Testis (tissue), 5 donors: ENCODE measurements around the gene MCUR1. TPM values are rescaled to one million over a fixed set of nuclear protein-coding genes. Genes with fewer than 3 reads are reported as not detected.
A peak's percentile ranks its signal among the peaks of the same experiment; 100 is the strongest.
"Not testable (repeated sequence)": the region's sequence is repeated elsewhere in the genome, so short reads cannot be mapped to it uniquely, and the experiment has no call there.

Source experiments
- DNase-seq: peaks from one replicate; pipeline ENCODE4 v3.0.0-alpha.2; 2019
- H3K27ac ChIP-seq, 2 donors: fragments of 200-600 bp; sonication (generic); one replicate each; pipeline ENCODE4 v1.5.1; 2019
- H3K27me3 ChIP-seq: fragments of 200-600 bp; sonication (generic); one replicate; pipeline ENCODE4 v1.5.1; 2019
- H3K36me3 ChIP-seq: fragments of 200-600 bp; sonication (generic); one replicate; pipeline ENCODE4 v1.5.1; 2017; ENCODE audit warnings: low read depth; ENCODE audit errors: missing control alignments
- H3K4me1 ChIP-seq: fragments of 200-600 bp; sonication (generic); one replicate; pipeline ENCODE4 v1.5.1; 2019
- H3K4me3 ChIP-seq, 2 donors: fragments of 200-600 bp; sonication (generic); one replicate each; pipeline ENCODE4 v1.5.1; 2017 to 2019
- H3K9me3 ChIP-seq: fragments of 200-600 bp; sonication (generic); one replicate; pipeline ENCODE4 v1.5.1; 2017
- POLR2A ChIP-seq: fragments of 450-650 bp; IDR thresholded peaks from one replicate; pipeline ENCODE4 v1.6.1; 2017; ENCODE audit warnings: antibody characterized with exemption, mild to moderate bottlenecking, moderate library complexity
- WGBS, 2 donors: methylation state at CpG; one replicate each; pipeline ENCODE4 v1.1.5; 2018; 5-methylcytosine and 5-hydroxymethylcytosine counted together
- intact Hi-C: fragments of 100-400 bp; cut with DNase I; formaldehyde crosslinking; loops from one replicate; pipeline ENCODE4 v1.15.1; 2023; ENCODE audit warnings: low total_unique reads
- long read RNA-seq, 2 donors: transcript quantifications; one replicate each; lab custom pipeline, GENCODE V29; 2026
- polyA plus RNA-seq: library from polyadenylated mRNA; stranded (reverse); fragments of 350-450 nt; fragmentation: Illumina TruSeq; extraction: RNeasy Lipid Tissue Mini Kit (QIAGEN cat#74804); gene quantifications from one replicate; pipeline ENCODE4 v1.2.3, GENCODE V29; 2014; ENCODE audit warnings: low read depth, low replicate concordance; ENCODE audit not compliant: insufficient read depth
- total RNA-seq, 2 donors: library from RNA; depleted of rRNA; stranded (reverse); fragments of >200 nt; gene quantifications; one replicate each; pipeline ENCODE4 v1.2.3, GENCODE V29; 2016
- TF ChIP-seq, protein P1 (sequence below), 3 experiments: fragments of 450-650 bp in 2 of 3; fragments of 200-600 bp in 1 of 3; sonication (generic) in 1 of 3; IDR thresholded peaks; one replicate each; pipeline ENCODE4 v1.5.1; 2016 to 2019; ENCODE audit warnings: antibody characterized with exemption in 3 of 3, mild to moderate bottlenecking in 2 of 3, moderate library complexity in 1 of 3

MCUR1 gene, protein sequence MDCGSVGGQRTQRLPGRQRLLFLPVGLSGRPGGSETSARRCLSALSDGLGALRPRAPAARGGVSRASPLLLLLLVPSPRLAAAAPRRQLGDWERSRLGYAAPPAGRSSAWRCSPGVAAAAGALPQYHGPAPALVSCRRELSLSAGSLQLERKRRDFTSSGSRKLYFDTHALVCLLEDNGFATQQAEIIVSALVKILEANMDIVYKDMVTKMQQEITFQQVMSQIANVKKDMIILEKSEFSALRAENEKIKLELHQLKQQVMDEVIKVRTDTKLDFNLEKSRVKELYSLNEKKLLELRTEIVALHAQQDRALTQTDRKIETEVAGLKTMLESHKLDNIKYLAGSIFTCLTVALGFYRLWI
- total RNA-seq = 10 to 100 TPM; 12.8 to 18.5 TPM
- 12.0 TPM for polyA plus RNA-seq
- long read RNA-seq, donor 1, full-length matches to known transcripts = 12 of 12 reads
- long read RNA-seq, donor 1, partial matches to known transcripts = 0 of 12 reads
- long read RNA-seq, donor 1, other reads (novel, unspliced or antisense) = 0 of 12 reads
- long read RNA-seq, donor 2, full-length matches to known transcripts = 12 of 12 reads
- long read RNA-seq, donor 2, partial matches to known transcripts = 0 of 12 reads
- long read RNA-seq, donor 2, other reads (novel, unspliced or antisense) = 0 of 12 reads

DNA sequence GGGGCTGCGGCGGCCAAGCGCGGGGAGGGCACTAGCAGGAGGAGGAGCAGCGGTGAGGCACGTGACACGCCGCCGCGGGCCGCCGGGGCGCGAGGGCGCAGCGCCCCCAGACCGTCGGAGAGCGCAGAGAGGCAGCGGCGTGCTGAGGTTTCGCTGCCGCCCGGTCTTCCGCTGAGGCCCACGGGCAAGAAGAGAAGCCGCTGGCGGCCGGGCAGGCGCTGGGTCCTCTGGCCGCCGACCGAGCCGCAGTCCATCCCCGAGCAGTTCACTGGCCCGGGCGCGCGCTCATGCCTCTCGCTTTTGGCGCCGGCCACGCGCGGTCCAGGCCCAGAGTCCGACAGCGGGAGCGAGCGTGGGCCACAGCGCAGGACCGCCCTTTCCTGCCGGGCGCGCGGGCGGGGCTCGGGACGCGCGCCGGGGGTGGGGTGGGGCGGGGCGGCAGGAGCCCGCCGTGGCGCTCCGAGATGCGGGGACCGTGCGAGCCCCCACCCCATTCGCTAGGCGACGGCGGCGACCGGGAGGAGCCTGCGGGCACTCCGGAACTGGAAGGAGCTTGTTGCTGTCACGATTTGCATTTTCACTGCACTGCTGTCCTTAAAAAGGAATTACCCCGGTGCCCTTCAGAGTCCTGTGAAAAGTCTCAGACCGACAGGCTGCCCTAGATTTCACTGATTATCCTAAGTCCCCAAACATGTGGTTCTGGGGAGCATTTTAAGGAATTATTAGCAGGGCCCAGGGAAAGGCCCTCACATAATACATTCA lies at the start of gene MCUR1:
MCUR1 (minus strand) TSS at position 382 of the 762 bp plus-strand sequence; CDS start at position 254, 128 bp downstream.
- no peaks in the 10 kb centered on the region for H3K27me3 ChIP-seq
- peak within 1 kb of the TSS; percentile 86 to 92 for H3K4me3 ChIP-seq
- WGBS, 2 donors = 0% methylated on average over 2 to 17 of the region's 81 CpGs
- H3K9me3 ChIP-seq = no peaks in the 10 kb centered on the region
- intact Hi-C loops = no loop called here
- peaks cover 15% of the 10 kb centered on the region for H3K4me1 ChIP-seq
- peak; percentile 92 for DNase-seq
- TF ChIP-seq POLR2A = no peak
- TF ChIP-seq, protein P1, sequence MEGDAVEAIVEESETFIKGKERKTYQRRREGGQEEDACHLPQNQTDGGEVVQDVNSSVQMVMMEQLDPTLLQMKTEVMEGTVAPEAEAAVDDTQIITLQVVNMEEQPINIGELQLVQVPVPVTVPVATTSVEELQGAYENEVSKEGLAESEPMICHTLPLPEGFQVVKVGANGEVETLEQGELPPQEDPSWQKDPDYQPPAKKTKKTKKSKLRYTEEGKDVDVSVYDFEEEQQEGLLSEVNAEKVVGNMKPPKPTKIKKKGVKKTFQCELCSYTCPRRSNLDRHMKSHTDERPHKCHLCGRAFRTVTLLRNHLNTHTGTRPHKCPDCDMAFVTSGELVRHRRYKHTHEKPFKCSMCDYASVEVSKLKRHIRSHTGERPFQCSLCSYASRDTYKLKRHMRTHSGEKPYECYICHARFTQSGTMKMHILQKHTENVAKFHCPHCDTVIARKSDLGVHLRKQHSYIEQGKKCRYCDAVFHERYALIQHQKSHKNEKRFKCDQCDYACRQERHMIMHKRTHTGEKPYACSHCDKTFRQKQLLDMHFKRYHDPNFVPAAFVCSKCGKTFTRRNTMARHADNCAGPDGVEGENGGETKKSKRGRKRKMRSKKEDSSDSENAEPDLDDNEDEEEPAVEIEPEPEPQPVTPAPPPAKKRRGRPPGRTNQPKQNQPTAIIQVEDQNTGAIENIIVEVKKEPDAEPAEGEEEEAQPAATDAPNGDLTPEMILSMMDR (IDR thresholded peaks at IDR 0.05) = peak in 1 of 3 experiments; percentile 11
- H3K27ac ChIP-seq = peak within 1 kb of the TSS; percentile 88 to 96
- H3K36me3 ChIP-seq = no peaks in the 10 kb centered on the region

DNA sequence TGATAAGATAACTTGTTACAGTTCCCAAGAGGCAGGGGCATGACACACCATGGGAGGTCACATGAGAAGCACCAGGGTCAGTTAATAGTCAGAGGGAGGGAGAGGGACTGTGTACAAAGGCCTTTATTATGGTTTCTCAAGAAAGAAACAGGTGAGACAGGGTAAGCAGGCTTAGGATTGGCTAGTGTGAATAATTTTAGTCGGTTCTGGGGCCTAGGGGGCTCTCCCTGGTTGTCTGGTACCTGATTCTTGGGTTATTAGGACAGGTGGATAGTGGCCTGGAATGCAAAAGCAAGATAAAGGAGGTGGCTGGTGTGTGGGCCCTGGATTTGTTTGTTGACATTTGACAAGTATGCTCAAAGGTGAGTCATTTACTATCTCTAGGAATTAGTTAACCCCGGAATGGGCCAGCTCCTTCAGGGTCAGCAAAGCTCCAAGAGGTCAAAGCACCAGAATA lies 49.4 kb upstream of the MCUR1 start:
- H3K36me3 ChIP-seq = no peaks in the 10 kb centered on the region
- H3K4me3 ChIP-seq = no peak overlapping the region
- DNase-seq = no peak
- no peaks in the 10 kb centered on the region for H3K9me3 ChIP-seq
- no peaks in the 10 kb centered on the region for H3K4me1 ChIP-seq
- TF ChIP-seq, protein P1 (IDR thresholded peaks at IDR 0.05) = no peak
- TF ChIP-seq POLR2A = no peak
- no peaks in the 10 kb centered on the region for H3K27me3 ChIP-seq
- 48 to 51% methylated on average over 2 of the region's 2 CpGs for WGBS, 2 donors
- intact Hi-C loops = no loop called here
- H3K27ac ChIP-seq = no peak overlapping the region

DNA sequence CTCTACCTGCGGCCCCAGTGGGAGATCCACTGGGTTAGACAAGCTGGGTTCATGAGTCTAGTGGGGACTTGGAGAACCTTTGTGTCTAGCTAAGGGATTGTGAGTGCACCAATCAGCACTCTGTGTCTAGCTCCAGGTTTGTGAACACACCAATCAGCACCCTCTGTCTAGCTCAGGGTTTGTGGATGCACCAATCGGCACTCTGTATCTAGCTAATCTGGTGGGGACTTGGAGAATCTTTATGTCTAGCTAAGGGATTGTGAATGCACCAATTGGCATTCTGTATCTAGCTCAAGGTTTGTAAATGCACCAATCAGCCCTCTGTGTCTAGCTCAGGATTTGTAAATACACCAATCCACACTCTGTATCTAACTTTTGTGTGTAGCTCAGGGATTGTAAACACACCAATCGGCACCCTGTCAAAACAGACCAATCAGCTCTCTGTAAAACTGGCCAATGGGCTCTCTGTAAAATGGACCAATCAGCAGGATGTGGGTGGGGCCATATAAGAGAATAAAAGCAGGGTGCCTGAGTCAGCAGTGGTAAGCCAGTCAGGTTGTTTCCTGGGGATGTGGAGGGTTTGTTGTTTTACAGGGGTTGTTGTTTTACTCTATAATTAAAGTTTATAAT lies 46.3 kb upstream of the MCUR1 start:
- H3K27me3 ChIP-seq, H3K9me3 ChIP-seq, intact Hi-C loops, H3K4me1 ChIP-seq, H3K36me3 ChIP-seq: not testable (repeated sequence)
- H3K4me3 ChIP-seq = peak overlapping the region; percentile 46 to 70
- 57 to 69% methylated on average over 2 to 3 of the region's 3 CpGs for WGBS, 2 donors
- peak; percentile 90 for DNase-seq
- H3K27ac ChIP-seq = peak overlapping the region; percentile 70 to 73

DNA sequence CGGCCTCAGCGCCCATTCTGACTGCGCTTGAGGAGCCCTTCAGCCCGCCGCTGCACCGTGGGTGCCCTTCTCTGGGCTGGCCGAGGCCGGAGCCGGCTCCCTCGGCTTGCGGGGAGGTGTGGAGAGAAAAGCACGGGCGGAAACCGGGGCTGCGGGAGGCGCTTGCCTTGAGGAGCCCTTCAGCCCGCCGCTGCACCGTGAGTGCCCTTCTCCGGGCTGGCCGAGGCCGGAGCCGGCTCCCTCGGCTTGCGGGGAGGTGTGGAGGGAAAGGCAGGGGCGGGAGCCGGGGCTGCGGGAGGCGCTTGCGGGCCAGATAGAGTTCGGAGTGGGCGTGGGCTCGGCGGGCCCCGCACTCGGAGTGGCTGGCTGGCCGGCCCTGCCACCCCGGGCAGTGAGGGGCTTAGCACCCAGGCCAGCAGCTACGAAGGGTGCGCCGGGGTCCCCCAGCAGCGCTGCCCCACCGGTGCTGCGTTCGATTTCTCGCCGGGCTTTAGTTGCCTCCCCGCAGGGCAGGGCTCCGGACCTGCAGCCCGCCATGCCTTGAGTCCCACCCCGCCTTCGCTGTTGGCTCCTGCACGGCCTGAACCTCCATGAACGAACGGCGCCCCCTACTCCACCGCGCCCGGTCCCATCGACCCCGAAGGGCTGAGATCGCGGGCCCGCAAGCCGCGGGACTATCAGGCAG lies 45.7 kb upstream of the MCUR1 start:
- Histone ChIP-seq H3K4me1 (no peaks in the 10 kb centered on the region), H3K36me3 (no peaks in the 10 kb centered on the region), H3K4me3 (peak overlapping the region; percentile 46 to 70), H3K27me3 (no peaks in the 10 kb centered on the region), H3K9me3 (no peaks in the 10 kb centered on the region), H3K27ac (peak overlapping the region; percentile 70 to 73)
- TF ChIP-seq POLR2A = no peak
- TF ChIP-seq, protein P1 (IDR thresholded peaks at IDR 0.05) = no peak
- 4 to 16% methylated on average over 7 to 65 of the region's 66 CpGs for WGBS, 2 donors
- peak; percentile 35 for DNase-seq
- intact Hi-C loops = no loop called here
